Activated naive CD8-positive, alpha-beta T cell (primary cell): ENCODE data around the gene RCCD1.
A peak's percentile ranks its signal among the peaks of the same experiment; 100 is the strongest.
"Not testable (repeated sequence)": the region's sequence is repeated elsewhere in the genome, so short reads cannot be mapped to it uniquely, and the experiment has no call there.

Experiments
- H3K27ac Mint-ChIP-seq: one replicate; pipeline ENCODE4 v1.8.0; 2021; ENCODE audit warnings: mixed read lengths
- H3K27me3 Mint-ChIP-seq: one replicate; pipeline ENCODE4 v1.8.0; 2021; ENCODE audit warnings: mixed read lengths
- H3K36me3 Mint-ChIP-seq: one replicate; pipeline ENCODE4 v1.8.0; 2021; ENCODE audit warnings: mixed read lengths
- H3K4me1 Mint-ChIP-seq: one replicate; pipeline ENCODE4 v1.8.0; 2021; ENCODE audit warnings: low read depth, mixed read lengths
- H3K4me3 Mint-ChIP-seq: one replicate; pipeline ENCODE4 v1.8.0; 2021; ENCODE audit warnings: mild to moderate bottlenecking, mixed read lengths
- H3K9me3 Mint-ChIP-seq: one replicate; pipeline ENCODE4 v1.8.0; 2021; ENCODE audit warnings: low read depth, mixed read lengths

The RCCD1 gene

GRCh38 chr15:90914305-90915080 is 40.2 kb upstream of the RCCD1 start:
- no peaks in the 10 kb centered on the region for H3K36me3 Mint-ChIP-seq
- H3K9me3 Mint-ChIP-seq, result no peaks in the 10 kb centered on the region
- H3K4me3 Mint-ChIP-seq, result no peak overlapping the region
- no peaks in the 10 kb centered on the region for H3K27me3 Mint-ChIP-seq
- H3K27ac Mint-ChIP-seq, result no peak overlapping the region
- H3K4me1 Mint-ChIP-seq, result no peaks in the 10 kb centered on the region

GRCh38 chr15:90915216-90915807 is 39.4 kb upstream of the RCCD1 start:
- no peak overlapping the region for H3K27ac Mint-ChIP-seq
- H3K9me3 Mint-ChIP-seq, result no peaks in the 10 kb centered on the region
- H3K36me3 Mint-ChIP-seq, result no peaks in the 10 kb centered on the region
- no peaks in the 10 kb centered on the region for H3K27me3 Mint-ChIP-seq
- no peaks in the 10 kb centered on the region for H3K4me1 Mint-ChIP-seq
- no peak overlapping the region for H3K4me3 Mint-ChIP-seq

GRCh38 chr15:90915808-90916440 is 38.8 kb upstream of the RCCD1 start:
- Mint-ChIP-seq H3K27me3 (no peaks in the 10 kb centered on the region), H3K27ac (no peak overlapping the region), H3K9me3 (no peaks in the 10 kb centered on the region), H3K36me3 (no peaks in the 10 kb centered on the region), H3K4me1 (no peaks in the 10 kb centered on the region), H3K4me3 (no peak overlapping the region)

- H3K27me3 Mint-ChIP-seq, result no peaks in the 10 kb centered on the region
- no peaks in the 10 kb centered on the region for H3K9me3 Mint-ChIP-seq
- no peaks in the 10 kb centered on the region for H3K4me1 Mint-ChIP-seq
Measured at GRCh38 chr15:90916461-90916860, 38.2 kb upstream of the RCCD1 start.

GRCh38 chr15:90917569-90917968 is 37.1 kb upstream of the RCCD1 start:
- no peaks in the 10 kb centered on the region for H3K27me3 Mint-ChIP-seq
- H3K4me1 Mint-ChIP-seq, result no peaks in the 10 kb centered on the region
- no peak overlapping the region for H3K27ac Mint-ChIP-seq
- no peaks in the 10 kb centered on the region for H3K9me3 Mint-ChIP-seq
- H3K4me3 Mint-ChIP-seq, result no peak overlapping the region
- peaks cover 5% of the 10 kb centered on the region for H3K36me3 Mint-ChIP-seq

More at GRCh38 chr15:90916461-90916860, 38.2 kb upstream of the RCCD1 start:
- Mint-ChIP-seq H3K4me3 (no peak overlapping the region), H3K36me3 (no peaks in the 10 kb centered on the region), H3K27ac (peak overlapping the region; percentile 17)

GRCh38 chr15:90918034-90918788 is 36.5 kb upstream of the RCCD1 start:
- Mint-ChIP-seq H3K27ac (no peak overlapping the region), H3K9me3 (no peaks in the 10 kb centered on the region)

GRCh38 chr15:90918835-90919234 is 35.8 kb upstream of the RCCD1 start:
- no peak overlapping the region for H3K4me3 Mint-ChIP-seq
- no peak overlapping the region for H3K27ac Mint-ChIP-seq
- no peaks in the 10 kb centered on the region for H3K27me3 Mint-ChIP-seq
- peaks cover 5% of the 10 kb centered on the region for H3K36me3 Mint-ChIP-seq
- no peaks in the 10 kb centered on the region for H3K9me3 Mint-ChIP-seq
- no peaks in the 10 kb centered on the region for H3K4me1 Mint-ChIP-seq

More at GRCh38 chr15:90918034-90918788, 36.5 kb upstream of the RCCD1 start:
- Mint-ChIP-seq H3K4me3 (no peak overlapping the region), H3K4me1 (no peaks in the 10 kb centered on the region), H3K36me3 (peaks cover 5% of the 10 kb centered on the region), H3K27me3 (no peaks in the 10 kb centered on the region)

GRCh38 chr15:90921887-90922286 is 32.8 kb upstream of the RCCD1 start:
- Mint-ChIP-seq H3K36me3 (peaks cover 5% of the 10 kb centered on the region), H3K27me3 (no peaks in the 10 kb centered on the region), H3K9me3 (no peaks in the 10 kb centered on the region), H3K4me1 (peaks cover 2% of the 10 kb centered on the region), H3K27ac (no peak overlapping the region), H3K4me3 (no peak overlapping the region)

GRCh38 chr15:90922712-90923322 is 31.9 kb upstream of the RCCD1 start:
- H3K36me3 Mint-ChIP-seq, H3K9me3 Mint-ChIP-seq, H3K27me3 Mint-ChIP-seq, H3K4me3 Mint-ChIP-seq, H3K4me1 Mint-ChIP-seq, H3K27ac Mint-ChIP-seq: not testable (repeated sequence)

- Mint-ChIP-seq H3K9me3 (no peaks in the 10 kb centered on the region), H3K27ac (no peak overlapping the region), H3K27me3 (no peaks in the 10 kb centered on the region), H3K4me1 (peaks cover 7% of the 10 kb centered on the region), H3K4me3 (no peak overlapping the region), H3K36me3 (peaks cover 5% of the 10 kb centered on the region)
Measured at GRCh38 chr15:90924375-90924774, 30.3 kb upstream of the RCCD1 start.

GRCh38 chr15:90926766-90927165 is 27.9 kb upstream of the RCCD1 start:
- not testable (repeated sequence) for H3K27ac Mint-ChIP-seq

GRCh38 chr15:90928106-90928505 is 26.6 kb upstream of the RCCD1 start:
- H3K27ac Mint-ChIP-seq, H3K9me3 Mint-ChIP-seq, H3K27me3 Mint-ChIP-seq, H3K36me3 Mint-ChIP-seq: not testable (repeated sequence)
- Mint-ChIP-seq H3K4me3 (peak overlapping the region; percentile 51), H3K4me1 (peaks cover 30% of the 10 kb centered on the region)

More at GRCh38 chr15:90926766-90927165, 27.9 kb upstream of the RCCD1 start:
- not testable (repeated sequence) for H3K9me3 Mint-ChIP-seq, H3K27me3 Mint-ChIP-seq, H3K36me3 Mint-ChIP-seq, H3K4me3 Mint-ChIP-seq
- H3K4me1 Mint-ChIP-seq, result peaks cover 25% of the 10 kb centered on the region

- Mint-ChIP-seq H3K27ac (peak overlapping the region; percentile 98), H3K27me3 (no peaks in the 10 kb centered on the region), H3K4me1 (peaks cover 34% of the 10 kb centered on the region), H3K9me3 (no peaks in the 10 kb centered on the region), H3K36me3 (no peaks in the 10 kb centered on the region), H3K4me3 (peak overlapping the region; percentile 98)
Measured at GRCh38 chr15:90929246-90930019, 25.3 kb upstream of the RCCD1 start.
